Measurements from ENCODE around the gene KRT83. TPM values are rescaled to one million over a fixed set of nuclear protein-coding genes. Genes with fewer than 3 reads are reported as not detected.

Gene KRT83
- total RNA-seq, 1 donor, result not detected

- no peaks in the 10 kb centered on the region for H3K79me2 ChIP-seq (ENCODE audit: insufficient read depth, low read length)
- no peaks in the 10 kb centered on the region for H4K20me1 ChIP-seq (ENCODE audit: insufficient read depth, low read length)
- peak; percentile 87 for DNase-seq (ENCODE audit: insufficient read length, low spot score, missing footprints)
- H3K36me3 ChIP-seq (ENCODE audit: insufficient read depth, low read length), result no peaks in the 10 kb centered on the region
- no peaks in the 10 kb centered on the region for H3K9me3 ChIP-seq (ENCODE audit: low read depth, low read length)
- H3K4me2 ChIP-seq (ENCODE audit: insufficient read depth, low read length), result peak overlapping the region; percentile 50
- H3K4me3 ChIP-seq (ENCODE audit: insufficient read depth, low read length), result no peak overlapping the region
- peaks cover 15% of the 10 kb centered on the region for H3K4me1 ChIP-seq (ENCODE audit: insufficient read depth, low read length)
- H2AFZ ChIP-seq (ENCODE audit: low read length), result peak overlapping the region; percentile 16
- H3K27ac ChIP-seq (ENCODE audit: low read depth, low read length), result peak overlapping the region; percentile 82
- no peak for TF ChIP-seq CTCF (IDR thresholded peaks at IDR 0.05; ENCODE audit: extremely low read depth, low read depth, low read length)
- no peaks in the 10 kb centered on the region for H3K27me3 ChIP-seq (ENCODE audit: insufficient read depth, low read length)
Measured at GRCh38 chr12:52268212-52268611, 53.0 kb downstream of the KRT83 start.

GRCh38 chr12:52267699-52268098 lies 53.5 kb downstream of the KRT83 start:
- Histone ChIP-seq H3K4me1 (ENCODE audit: insufficient read depth, low read length) (peaks cover 15% of the 10 kb centered on the region), H3K36me3 (ENCODE audit: insufficient read depth, low read length) (no peaks in the 10 kb centered on the region), H3K4me3 (ENCODE audit: insufficient read depth, low read length) (no peak overlapping the region), H2AFZ (ENCODE audit: low read length) (peak overlapping the region; percentile 16), H3K4me2 (ENCODE audit: insufficient read depth, low read length) (peak overlapping the region; percentile 50), H3K9me3 (ENCODE audit: low read depth, low read length) (no peaks in the 10 kb centered on the region), H3K27me3 (ENCODE audit: insufficient read depth, low read length) (no peaks in the 10 kb centered on the region), H4K20me1 (ENCODE audit: insufficient read depth, low read length) (no peaks in the 10 kb centered on the region), H3K79me2 (ENCODE audit: insufficient read depth, low read length) (no peaks in the 10 kb centered on the region), H3K27ac (ENCODE audit: low read depth, low read length) (peak overlapping the region; percentile 82)
- no peak for TF ChIP-seq CTCF (IDR thresholded peaks at IDR 0.05; ENCODE audit: extremely low read depth, low read depth, low read length)
- peak; percentile 55 for DNase-seq (ENCODE audit: insufficient read length, low spot score, missing footprints)

GRCh38 chr12:52267266-52267665 lies 53.9 kb downstream of the KRT83 start:
- no peaks in the 10 kb centered on the region for H3K36me3 ChIP-seq (ENCODE audit: insufficient read depth, low read length)
- no peak for DNase-seq (ENCODE audit: insufficient read length, low spot score, missing footprints)
- H3K79me2 ChIP-seq (ENCODE audit: insufficient read depth, low read length), result no peaks in the 10 kb centered on the region
- no peak for TF ChIP-seq CTCF (IDR thresholded peaks at IDR 0.05; ENCODE audit: extremely low read depth, low read depth, low read length)
- no peaks in the 10 kb centered on the region for H4K20me1 ChIP-seq (ENCODE audit: insufficient read depth, low read length)
- H3K27me3 ChIP-seq (ENCODE audit: insufficient read depth, low read length), result no peaks in the 10 kb centered on the region
- H3K4me1 ChIP-seq (ENCODE audit: insufficient read depth, low read length), result peaks cover 15% of the 10 kb centered on the region
- H3K4me2 ChIP-seq (ENCODE audit: insufficient read depth, low read length), result no peak overlapping the region
- H2AFZ ChIP-seq (ENCODE audit: low read length), result no peak overlapping the region
- H3K27ac ChIP-seq (ENCODE audit: low read depth, low read length), result peak overlapping the region; percentile 82
- no peak overlapping the region for H3K4me3 ChIP-seq (ENCODE audit: insufficient read depth, low read length)
- no peaks in the 10 kb centered on the region for H3K9me3 ChIP-seq (ENCODE audit: low read depth, low read length)

- H4K20me1 ChIP-seq (ENCODE audit: insufficient read depth, low read length), result no peaks in the 10 kb centered on the region
- peaks cover 15% of the 10 kb centered on the region for H3K4me1 ChIP-seq (ENCODE audit: insufficient read depth, low read length)
- no peak for DNase-seq (ENCODE audit: insufficient read length, low spot score, missing footprints)
- H2AFZ ChIP-seq (ENCODE audit: low read length), result no peak overlapping the region
- H3K79me2 ChIP-seq (ENCODE audit: insufficient read depth, low read length), result no peaks in the 10 kb centered on the region
- no peak overlapping the region for H3K4me3 ChIP-seq (ENCODE audit: insufficient read depth, low read length)
- no peak overlapping the region for H3K27ac ChIP-seq (ENCODE audit: low read depth, low read length)
- H3K4me2 ChIP-seq (ENCODE audit: insufficient read depth, low read length), result no peak overlapping the region
- no peak for TF ChIP-seq CTCF (IDR thresholded peaks at IDR 0.05; ENCODE audit: extremely low read depth, low read depth, low read length)
- H3K36me3 ChIP-seq (ENCODE audit: insufficient read depth, low read length), result no peaks in the 10 kb centered on the region
- H3K9me3 ChIP-seq (ENCODE audit: low read depth, low read length), result no peaks in the 10 kb centered on the region
- H3K27me3 ChIP-seq (ENCODE audit: insufficient read depth, low read length), result no peaks in the 10 kb centered on the region
Measured at GRCh38 chr12:52266514-52266913, 54.7 kb downstream of the KRT83 start.
